Vagina (tissue), 2 donors: ENCODE measurements around the gene DDX51.

Experiments
- CTCF ChIP-seq, 3 experiments: fragments of 450-650 bp in 2 of 3; fragments of 200-600 bp in 1 of 3; sonication (generic) in 1 of 3; IDR thresholded peaks; one replicate each; pipeline ENCODE4 v1.5.1; 2017 to 2019; ENCODE audit warnings: antibody characterized with exemption in 3 of 3, mild to moderate bottlenecking in 2 of 3, moderate library complexity in 2 of 3
- POLR2A ChIP-seq, 2 donors: fragments of 450-650 bp; IDR thresholded peaks; one replicate each; pipeline ENCODE4 v1.6.1; 2017; ENCODE audit warnings: antibody characterized with exemption in 2 of 2, mild to moderate bottlenecking in 2 of 2, moderate library complexity in 2 of 2
- POLR2AphosphoS5 ChIP-seq, 2 donors: sonication (generic); formaldehyde crosslinking; IDR thresholded peaks; one replicate each; pipeline ENCODE4 v1.9.0; 2017; ENCODE audit warnings: antibody characterized with exemption in 2 of 2, mild to moderate bottlenecking in 2 of 2, low read depth in 1 of 2; ENCODE audit not compliant: insufficient read depth in 1 of 2

- TF ChIP-seq CTCF (IDR thresholded peaks at IDR 0.05) (no peak), POLR2A (IDR thresholded peaks at IDR 0.05) (no peak), POLR2AphosphoS5 (IDR thresholded peaks at IDR 0.05; ENCODE audit: insufficient read depth in 1 of 2, low read depth in 1 of 2) (no peak)
Measured at GRCh38 chr12:132124766-132125425, 19.2 kb downstream of the DDX51 start.
